B cell (primary cell): ENCODE results near the gene CABCOCO1. TPM values are rescaled to one million over a fixed set of nuclear protein-coding genes. Genes with fewer than 3 reads are reported as not detected.
A peak's percentile ranks its signal among the peaks of the same experiment; 100 is the strongest.
"Not testable (repeated sequence)": the region's sequence is repeated elsewhere in the genome, so short reads cannot be mapped to it uniquely, and the experiment has no call there.

Experiments
- ATAC-seq: fragments of 200-7000 bp; cut with Tn5 transposase; one replicate; pipeline ENCODE4 v1.10.0; 2021; ENCODE audit warnings: low read depth, mild to moderate bottlenecking, moderate number of reproducible peaks, moderate library complexity
- CTCF ChIA-PET: fragments of 350-600 bp; sonication (Branson Sonifier 250); formaldehyde crosslinking; loops from one replicate; lab custom pipeline; 2021; ENCODE audit warnings: antibody characterized with exemption, inconsistent platforms; lab: Charles Lee
- POLR2A ChIA-PET: fragments of 350-600 bp; sonication (Branson Sonifier 250); formaldehyde crosslinking; loops from one replicate; lab custom pipeline; 2021; ENCODE audit warnings: antibody characterized with exemption; lab: Charles Lee
- DNase-seq: peaks from one replicate; pipeline ENCODE4 v3.0.0; 2013
- H2AFZ ChIP-seq: 2 replicates; pipeline ENCODE4 v1.6.1; 2012; ENCODE audit warnings: mild to moderate bottlenecking, low read depth, low read length; ENCODE audit not compliant: insufficient read depth, poor library complexity, severe bottlenecking
- H3K27ac ChIP-seq, 2 donors: 1 replicate in 1 of 2; 2 replicates in 1 of 2; pipeline ENCODE4 v1.5.1; 2012 to 2013; ENCODE audit warnings: low read length in 2 of 2, mild to moderate bottlenecking in 2 of 2, moderate library complexity in 1 of 2
- H3K27me3 ChIP-seq, 4 experiments: fragments of 200-600 bp in 1 of 4; sonication (generic) in 1 of 4; replicated peaks in 1 of 4; 1 replicate in 2 of 4; 2 replicates in 2 of 4; pipeline versions ENCODE4 v1.6.1 to v1.7.0; 2013 to 2016; ENCODE audit warnings: low read length in 3 of 4, mild to moderate bottlenecking in 2 of 4, mixed read lengths in 1 of 4, moderate library complexity in 1 of 4; ENCODE audit not compliant: insufficient read depth in 4 of 4, control insufficient read depth in 3 of 4; ENCODE audit errors: control extremely low read depth in 1 of 4
- H3K36me3 ChIP-seq, 2 experiments: replicated peaks in 1 of 2; 1 replicate in 1 of 2; 2 replicates in 1 of 2; pipeline versions ENCODE4 v1.6.1 to v1.7.1; 2013; ENCODE audit warnings: low read length in 1 of 2; ENCODE audit not compliant: insufficient read depth in 2 of 2, control insufficient read depth in 1 of 2; ENCODE audit errors: control extremely low read depth in 1 of 2, extremely low read depth in 1 of 2
- H3K4me1 ChIP-seq, 2 donors: fragments of 200-600 bp in 1 of 2; sonication (generic) in 1 of 2; 1 replicate in 1 of 2; 2 replicates in 1 of 2; pipeline versions ENCODE4 v1.5.1 to v1.6.1; 2013 to 2017; ENCODE audit warnings: low read length in 2 of 2; ENCODE audit not compliant: control insufficient read depth in 2 of 2, insufficient read depth in 2 of 2
- H3K4me2 ChIP-seq: replicated peaks from 2 replicates; pipeline ENCODE3; 2012; ENCODE audit warnings: mild to moderate bottlenecking, low read depth, low read length; ENCODE audit not compliant: poor library complexity, severe bottlenecking
- H3K4me3 ChIP-seq, 5 experiments: fragments of 200-600 bp in 1 of 5; sonication (generic) in 1 of 5; 1 replicate in 3 of 5; 2 replicates in 2 of 5; pipeline versions ENCODE4 v1.5.1 to v1.7.0; 2011 to 2016; ENCODE audit warnings: low read length in 4 of 5, mild to moderate bottlenecking in 4 of 5, low read depth in 2 of 5, control low read depth in 1 of 5, moderate library complexity in 1 of 5; ENCODE audit not compliant: insufficient read depth in 1 of 5; ENCODE audit errors: control extremely low read depth in 1 of 5, extremely low read depth in 1 of 5
- H3K79me2 ChIP-seq: fragments of 200-600 bp; sonication (generic); one replicate; pipeline ENCODE4 v1.6.0; 2016; ENCODE audit warnings: low read length; ENCODE audit not compliant: control insufficient read depth, insufficient read depth
- H3K9ac ChIP-seq: fragments of 200-600 bp; sonication (generic); 2 replicates; pipeline ENCODE4 v1.6.1; 2017; ENCODE audit warnings: mild to moderate bottlenecking, low read length, moderate library complexity
- H3K9me3 ChIP-seq, 3 donors: one replicate each; pipeline versions ENCODE4 v1.6.1 to v1.7.1; 2013; ENCODE audit warnings: low read length in 2 of 3; ENCODE audit not compliant: control insufficient read depth in 2 of 3, insufficient read depth in 1 of 3; ENCODE audit errors: control extremely low read depth in 1 of 3
- H4K20me1 ChIP-seq: 2 replicates; pipeline ENCODE4 v1.6.0; 2012; ENCODE audit warnings: mild to moderate bottlenecking, low read length; ENCODE audit not compliant: insufficient read depth, control insufficient read depth, poor library complexity, severe bottlenecking
- H3K27ac Mint-ChIP-seq: one replicate; pipeline ENCODE4 v1.8.0; 2021; ENCODE audit warnings: mixed read lengths
- H3K27me3 Mint-ChIP-seq: one replicate; pipeline ENCODE4 v1.8.0; 2021; ENCODE audit warnings: mixed read lengths
- H3K4me1 Mint-ChIP-seq: one replicate; pipeline ENCODE4 v1.8.0; 2021; ENCODE audit warnings: mixed read lengths
- H3K4me3 Mint-ChIP-seq: one replicate; pipeline ENCODE4 v1.8.0; 2021; ENCODE audit warnings: mixed read lengths
- H3K9me3 Mint-ChIP-seq: one replicate; pipeline ENCODE4 v1.8.0; 2022; ENCODE audit warnings: mixed read lengths; ENCODE audit not compliant: insufficient read depth
- EZH2 ChIP-seq: IDR thresholded peaks from 2 replicates; pipeline ENCODE4 v1.6.1; 2012; ENCODE audit warnings: borderline replicate concordance, low read depth, mild to moderate bottlenecking, moderate library complexity, low read length; ENCODE audit not compliant: insufficient read depth, poor library complexity, severe bottlenecking
- WGBS: methylation state at CpG from one replicate; pipeline ENCODE4 v1.1.5; 2013; ENCODE audit warnings: missing lambda C conversion rate; ENCODE audit not compliant: insufficient coverage; 5-methylcytosine and 5-hydroxymethylcytosine counted together
- intact Hi-C: fragments of 100-400 bp; cut with micrococcal nuclease; formaldehyde crosslinking; loops from one replicate; pipeline ENCODE4 v1.10.0; 2022
- polyA plus RNA-seq: library from polyadenylated mRNA; depleted of rRNA; stranded (reverse); fragments of >200 nt; gene quantifications from 2 replicates; pipeline ENCODE4 v1.2.3, GENCODE V29; 2012
- total RNA-seq, 2 donors: library from RNA; stranded (reverse); fragments of 120-200 nt in 1 of 2; gene quantifications; 1 replicate in 1 of 2; 2 replicates in 1 of 2; pipeline versions ENCODE4 v1.2.3 to v1.2.4, GENCODE V29; 2013 to 2022
- TF ChIP-seq, protein P1 (sequence below): fragments of 200-600 bp; IDR thresholded peaks from one replicate; pipeline ENCODE4 v1.8.0; 2022; ENCODE audit warnings: antibody characterized with exemption, mild to moderate bottlenecking

The CABCOCO1 gene
- total and polyA plus RNA-seq, 2 donors (not counting 1 experiment from before 2014, with no cell fraction given) = not detected

DNA sequence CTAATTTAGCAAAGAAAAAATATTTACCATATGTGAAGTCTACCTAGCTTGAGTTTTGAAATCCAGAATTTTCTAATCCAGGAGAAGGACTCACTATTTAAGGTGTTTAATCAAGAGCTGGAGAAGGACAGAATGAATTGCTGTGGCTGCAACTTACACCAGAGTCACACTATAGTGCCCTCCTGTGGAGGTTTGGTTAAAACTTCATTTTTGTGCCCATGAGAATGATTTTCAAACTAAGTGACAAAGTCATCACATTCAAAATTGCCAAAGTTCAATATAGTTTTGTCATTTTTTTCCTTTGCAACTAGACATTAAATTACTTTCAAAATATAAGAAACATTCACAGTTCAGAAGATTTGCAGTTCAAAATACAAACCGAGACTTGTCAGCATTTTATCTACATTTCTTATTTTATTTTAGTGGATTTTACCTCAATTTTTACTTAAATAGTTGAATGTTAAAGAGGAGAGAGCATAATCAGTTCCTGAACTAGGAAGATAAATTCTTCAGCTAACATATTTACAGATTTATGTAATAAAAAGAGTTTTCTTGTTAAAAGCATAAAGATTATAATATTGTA is 70.7 kb downstream of the CABCOCO1 start:
- no peak overlapping the region for H3K4me3 Mint-ChIP-seq
- DNase-seq (peak; percentile 41), ATAC-seq (no peak)
- H3K27ac ChIP-seq = no peak overlapping the region
- H2AFZ ChIP-seq = no peak overlapping the region
- no peak overlapping the region for H3K4me3 ChIP-seq
- no peaks in the 10 kb centered on the region for H3K9me3 ChIP-seq
- no CpG with 5 or more reads among the region's 1 CpG for WGBS
- ChIA-PET CTCF (interaction anchor here (0.6 to 2.3 kb wide), 12 partner anchors 8 to 1495 kb away, joined by 3 to 10 read pairs (median 3); no protein-coding TSS in a partner anchor), POLR2A (no interaction called here)
- TF ChIP-seq EZH2 = no peak
- TF ChIP-seq, protein P1, sequence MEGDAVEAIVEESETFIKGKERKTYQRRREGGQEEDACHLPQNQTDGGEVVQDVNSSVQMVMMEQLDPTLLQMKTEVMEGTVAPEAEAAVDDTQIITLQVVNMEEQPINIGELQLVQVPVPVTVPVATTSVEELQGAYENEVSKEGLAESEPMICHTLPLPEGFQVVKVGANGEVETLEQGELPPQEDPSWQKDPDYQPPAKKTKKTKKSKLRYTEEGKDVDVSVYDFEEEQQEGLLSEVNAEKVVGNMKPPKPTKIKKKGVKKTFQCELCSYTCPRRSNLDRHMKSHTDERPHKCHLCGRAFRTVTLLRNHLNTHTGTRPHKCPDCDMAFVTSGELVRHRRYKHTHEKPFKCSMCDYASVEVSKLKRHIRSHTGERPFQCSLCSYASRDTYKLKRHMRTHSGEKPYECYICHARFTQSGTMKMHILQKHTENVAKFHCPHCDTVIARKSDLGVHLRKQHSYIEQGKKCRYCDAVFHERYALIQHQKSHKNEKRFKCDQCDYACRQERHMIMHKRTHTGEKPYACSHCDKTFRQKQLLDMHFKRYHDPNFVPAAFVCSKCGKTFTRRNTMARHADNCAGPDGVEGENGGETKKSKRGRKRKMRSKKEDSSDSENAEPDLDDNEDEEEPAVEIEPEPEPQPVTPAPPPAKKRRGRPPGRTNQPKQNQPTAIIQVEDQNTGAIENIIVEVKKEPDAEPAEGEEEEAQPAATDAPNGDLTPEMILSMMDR = peak; percentile 74
- H3K27me3 Mint-ChIP-seq = peaks cover 67% of the 10 kb centered on the region
- H3K9me3 Mint-ChIP-seq = no peaks in the 10 kb centered on the region
- H3K9ac ChIP-seq = no peak overlapping the region
- H4K20me1 ChIP-seq = no peaks in the 10 kb centered on the region
- no peaks in the 10 kb centered on the region for H3K79me2 ChIP-seq
- no peak overlapping the region for H3K27ac Mint-ChIP-seq
- no peaks in the 10 kb centered on the region for H3K4me1 Mint-ChIP-seq
- no peaks in the 10 kb centered on the region for H3K4me1 ChIP-seq
- intact Hi-C loops = loop anchor here (1.0 kb wide), 1 partner anchor 592 kb away; no protein-coding TSS in a partner anchor
- H3K4me2 ChIP-seq = no peak overlapping the region
- no peaks in the 10 kb centered on the region for H3K36me3 ChIP-seq
- H3K27me3 ChIP-seq = no peaks in the 10 kb centered on the region

DNA sequence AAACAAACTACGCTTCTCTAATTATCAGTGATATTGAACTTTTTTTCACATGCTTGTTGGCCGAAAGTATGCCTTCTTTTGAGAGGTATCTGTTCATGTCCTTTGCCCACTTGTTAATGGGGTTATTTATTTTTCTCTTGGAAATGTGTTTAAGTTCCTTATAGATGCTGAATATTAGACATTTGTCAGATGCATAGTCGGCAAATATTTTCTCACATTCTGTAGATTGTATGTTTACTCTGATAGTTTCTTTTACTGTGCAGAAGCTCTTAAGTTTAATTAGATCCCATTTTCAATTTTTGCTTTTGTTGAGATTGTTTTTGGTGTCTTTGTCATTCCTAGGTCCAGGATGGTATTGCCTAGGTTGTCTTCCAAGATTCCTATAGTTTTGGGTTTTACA is 73.2 kb downstream of the CABCOCO1 start:
- Histone ChIP-seq H3K4me1 (no peaks in the 10 kb centered on the region), H3K79me2 (no peaks in the 10 kb centered on the region), H3K9me3 (no peaks in the 10 kb centered on the region), H3K4me3 (no peak overlapping the region), H3K27me3 (no peaks in the 10 kb centered on the region), H3K27ac (no peak overlapping the region), H3K36me3 (no peaks in the 10 kb centered on the region), H3K9ac (no peak overlapping the region), H3K4me2 (no peak overlapping the region), H4K20me1 (no peaks in the 10 kb centered on the region), H2AFZ (no peak overlapping the region)
- no peak for TF ChIP-seq EZH2
- TF ChIP-seq, protein P1 = no peak
- no peak for ATAC-seq
- CTCF ChIA-PET = interaction anchor here (0.6 to 2.3 kb wide), 5 partner anchors 13 to 1087 kb away, joined by 4 to 10 read pairs (median 5); no protein-coding TSS in a partner anchor
- intact Hi-C loops = no loop called here
- H3K27ac Mint-ChIP-seq = no peak overlapping the region
- DNase-seq = no peak
- H3K9me3 Mint-ChIP-seq = no peaks in the 10 kb centered on the region
- no CpG with 5 or more reads among the region's 3 CpGs for WGBS
- peaks cover 50% of the 10 kb centered on the region for H3K27me3 Mint-ChIP-seq
- H3K4me3 Mint-ChIP-seq = no peak overlapping the region
- H3K4me1 Mint-ChIP-seq = no peaks in the 10 kb centered on the region
- POLR2A ChIA-PET = no interaction called here

DNA sequence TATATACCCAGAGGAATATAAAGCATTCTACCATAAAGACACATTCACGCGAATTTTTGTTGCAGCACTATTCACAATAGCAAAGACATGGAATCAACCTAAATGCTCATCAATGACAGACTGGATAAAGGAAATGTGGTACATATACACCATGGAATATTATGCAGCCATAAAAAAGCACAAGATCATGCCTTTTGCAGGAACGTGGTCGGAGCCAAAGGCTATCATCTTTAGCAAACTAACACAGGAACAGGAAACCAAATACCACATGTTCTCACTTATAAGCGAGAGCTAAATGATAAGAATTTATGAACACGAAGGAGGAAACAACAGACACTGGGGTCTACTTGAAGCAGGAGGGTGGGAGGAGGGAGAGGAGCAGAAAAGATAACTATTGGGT is 74.7 kb downstream of the CABCOCO1 start:
- intact Hi-C loops, H3K4me3 Mint-ChIP-seq, H3K4me2 ChIP-seq, H2AFZ ChIP-seq, H3K27ac Mint-ChIP-seq, H3K4me1 ChIP-seq, ATAC-seq, H3K36me3 ChIP-seq, POLR2A ChIA-PET, H3K79me2 ChIP-seq, H3K27me3 ChIP-seq, H3K9ac ChIP-seq, DNase-seq, H3K4me3 ChIP-seq, H3K4me1 Mint-ChIP-seq, H3K27ac ChIP-seq, H3K9me3 Mint-ChIP-seq, H3K9me3 ChIP-seq, H4K20me1 ChIP-seq: not testable (repeated sequence)
- peaks cover 44% of the 10 kb centered on the region for H3K27me3 Mint-ChIP-seq
- no CpG with 5 or more reads among the region's 6 CpGs for WGBS
- CTCF ChIA-PET = interaction anchor here (0.8 to 1.4 kb wide), 3 partner anchors 10 to 25 kb away, joined by 3 to 4 read pairs (median 3); no protein-coding TSS in a partner anchor
